Ramos (cell line): ENCODE data around the gene CDK18.

Experiments
- in situ Hi-C: fragments of 300-500 bp; cut with MboI; formaldehyde crosslinking; loops from one replicate; pipeline ENCODE4 v1.14.3; 2022; ENCODE audit warnings: low sequenced_read_pairs; ENCODE audit not compliant: unreplicated experiment

Gene CDK18

GRCh38 chr1:205534444-205534985, 30.0 kb downstream of the CDK18 start:
- in situ Hi-C loops, result no loop called here

- in situ Hi-C loops, result loop anchor here (5.0 kb wide), 1 partner anchor 122 kb away; no protein-coding TSS in a partner anchor
These were observed 30.6 kb downstream of the CDK18 start for GRCh38 chr1:205535096-205535495.

- in situ Hi-C loops, result loop anchor here (5.0 kb wide), 1 partner anchor 121 kb away; no protein-coding TSS in a partner anchor
These were observed 31.6 kb downstream of the CDK18 start for GRCh38 chr1:205535866-205536758.

- in situ Hi-C loops, result loop anchor here (5.0 kb wide), 1 partner anchor 120 kb away; no protein-coding TSS in a partner anchor
These were observed 32.4 kb downstream of the CDK18 start for GRCh38 chr1:205536759-205537361.

- in situ Hi-C loops, result loop anchor here (5.0 kb wide), 1 partner anchor 120 kb away; no protein-coding TSS in a partner anchor
These were observed 33.0 kb downstream of the CDK18 start for GRCh38 chr1:205537386-205538018.

- in situ Hi-C loops, result loop anchor here (5.0 kb wide), 1 partner anchor 119 kb away; no protein-coding TSS in a partner anchor
These were observed 33.9 kb downstream of the CDK18 start for GRCh38 chr1:205538235-205538840.

- in situ Hi-C loops, result no loop called here
These were observed 36.9 kb downstream of the CDK18 start for GRCh38 chr1:205541161-205541886.

- in situ Hi-C loops, result no loop called here
These were observed 37.9 kb downstream of the CDK18 start for GRCh38 chr1:205542367-205542766.

GRCh38 chr1:205543351-205544301, 39.2 kb downstream of the CDK18 start:
- in situ Hi-C loops, result no loop called here

GRCh38 chr1:205545001-205545919, 40.8 kb downstream of the CDK18 start:
- in situ Hi-C loops, result no loop called here

GRCh38 chr1:205545991-205546390, 41.5 kb downstream of the CDK18 start:
- in situ Hi-C loops, result no loop called here

GRCh38 chr1:205546541-205546940, 42.1 kb downstream of the CDK18 start:
- in situ Hi-C loops, result no loop called here

- in situ Hi-C loops, result no loop called here
These were observed 43.7 kb downstream of the CDK18 start for GRCh38 chr1:205547936-205548827.

GRCh38 chr1:205554026-205554811, 49.8 kb downstream of the CDK18 start:
- in situ Hi-C loops, result loop anchor here (25.0 kb wide), 1 partner anchor 408 kb away; no protein-coding TSS in a partner anchor

GRCh38 chr1:205561501-205562203, 57.2 kb downstream of the CDK18 start:
- in situ Hi-C loops, result loop anchor here (25.0 kb wide), 1 partner anchor 401 kb away; no protein-coding TSS in a partner anchor
